Sigmoid colon (tissue), 4 donors: Measurements from ENCODE around the gene GADD45GIP1.

ENCODE experiments used
- EP300 ChIP-seq, 4 donors: sonication (generic); formaldehyde crosslinking; IDR thresholded peaks; one replicate each; pipeline ENCODE4 v1.6.1; 2017; ENCODE audit warnings: antibody characterized with exemption in 4 of 4
- POLR2A ChIP-seq, 2 donors: fragments of 450-650 bp; IDR thresholded peaks; one replicate each; pipeline ENCODE4 v1.6.1; 2016; ENCODE audit warnings: antibody characterized with exemption in 2 of 2, mild to moderate bottlenecking in 2 of 2, moderate library complexity in 2 of 2
- POLR2AphosphoS5 ChIP-seq, 4 donors: sonication (generic); formaldehyde crosslinking; IDR thresholded peaks; one replicate each; pipeline ENCODE4 v1.6.1; 2017; ENCODE audit warnings: antibody characterized with exemption in 4 of 4
- TF ChIP-seq, protein P1 (sequence below), 4 experiments: fragments of 450-650 bp in 3 of 4; fragments of 200-600 bp in 1 of 4; IDR thresholded peaks; one replicate each; pipeline ENCODE4 v1.5.1; 2016 to 2019; ENCODE audit warnings: antibody characterized with exemption in 4 of 4, mild to moderate bottlenecking in 3 of 4, moderate library complexity in 2 of 4

GRCh38 chr19:12965812-12966135, 8.8 kb upstream of the GADD45GIP1 start:
- TF ChIP-seq, protein P1, sequence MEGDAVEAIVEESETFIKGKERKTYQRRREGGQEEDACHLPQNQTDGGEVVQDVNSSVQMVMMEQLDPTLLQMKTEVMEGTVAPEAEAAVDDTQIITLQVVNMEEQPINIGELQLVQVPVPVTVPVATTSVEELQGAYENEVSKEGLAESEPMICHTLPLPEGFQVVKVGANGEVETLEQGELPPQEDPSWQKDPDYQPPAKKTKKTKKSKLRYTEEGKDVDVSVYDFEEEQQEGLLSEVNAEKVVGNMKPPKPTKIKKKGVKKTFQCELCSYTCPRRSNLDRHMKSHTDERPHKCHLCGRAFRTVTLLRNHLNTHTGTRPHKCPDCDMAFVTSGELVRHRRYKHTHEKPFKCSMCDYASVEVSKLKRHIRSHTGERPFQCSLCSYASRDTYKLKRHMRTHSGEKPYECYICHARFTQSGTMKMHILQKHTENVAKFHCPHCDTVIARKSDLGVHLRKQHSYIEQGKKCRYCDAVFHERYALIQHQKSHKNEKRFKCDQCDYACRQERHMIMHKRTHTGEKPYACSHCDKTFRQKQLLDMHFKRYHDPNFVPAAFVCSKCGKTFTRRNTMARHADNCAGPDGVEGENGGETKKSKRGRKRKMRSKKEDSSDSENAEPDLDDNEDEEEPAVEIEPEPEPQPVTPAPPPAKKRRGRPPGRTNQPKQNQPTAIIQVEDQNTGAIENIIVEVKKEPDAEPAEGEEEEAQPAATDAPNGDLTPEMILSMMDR (IDR thresholded peaks at IDR 0.05) = no peak
- TF ChIP-seq POLR2A (IDR thresholded peaks at IDR 0.05) = no peak
- TF ChIP-seq EP300 (IDR thresholded peaks at IDR 0.05) = no peak
- TF ChIP-seq POLR2AphosphoS5 (IDR thresholded peaks at IDR 0.05) = no peak
